ENCODE results near the gene KBTBD13.
"Not testable (repeated sequence)": the region's sequence is repeated elsewhere in the genome, so short reads cannot be mapped to it uniquely, and the experiment has no call there.

Gene KBTBD13

DNA sequence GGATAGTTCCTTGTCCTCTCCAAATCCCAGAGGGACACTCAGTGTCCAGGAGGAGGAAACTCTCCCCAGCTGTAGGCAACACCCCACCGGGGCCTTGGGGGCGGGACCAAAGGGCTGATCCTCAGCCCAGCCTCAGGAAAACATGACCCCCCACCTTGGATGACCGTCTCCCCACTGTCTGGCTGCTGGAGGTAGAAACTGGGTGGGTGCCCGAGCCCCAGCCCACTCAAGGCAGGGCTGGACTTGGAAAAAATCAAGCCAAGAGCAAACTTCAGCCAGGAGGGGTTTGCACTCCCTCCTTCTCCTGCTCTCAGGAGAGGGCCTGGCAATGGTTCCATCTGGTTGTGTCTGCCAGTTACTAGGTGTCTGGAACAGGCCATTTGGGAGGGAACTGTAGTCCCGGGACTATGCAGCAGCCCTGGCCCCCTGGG, 5.2 kb upstream of the KBTBD13 start:
- DNase-seq, result no peak

DNA sequence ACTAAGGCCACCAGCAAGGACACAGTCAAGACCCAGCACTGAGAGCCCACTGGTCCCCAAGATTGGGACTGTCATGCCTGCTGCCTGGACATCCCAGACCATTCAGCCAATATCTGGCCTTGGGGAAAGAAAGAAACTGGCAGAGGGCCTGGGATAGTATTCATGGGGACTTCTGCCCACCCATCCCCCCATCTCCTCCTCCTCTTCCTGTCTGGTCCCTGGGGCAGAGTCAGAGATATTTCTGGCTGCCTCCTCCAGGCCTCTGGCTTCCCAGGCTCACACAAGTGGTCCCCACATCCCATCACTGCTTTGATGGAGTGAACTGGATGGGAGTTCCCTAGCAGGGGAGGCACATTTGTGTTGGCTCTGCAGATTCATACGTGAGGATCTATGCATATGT, 4.5 kb upstream of the KBTBD13 start:
- no peak for DNase-seq

DNA sequence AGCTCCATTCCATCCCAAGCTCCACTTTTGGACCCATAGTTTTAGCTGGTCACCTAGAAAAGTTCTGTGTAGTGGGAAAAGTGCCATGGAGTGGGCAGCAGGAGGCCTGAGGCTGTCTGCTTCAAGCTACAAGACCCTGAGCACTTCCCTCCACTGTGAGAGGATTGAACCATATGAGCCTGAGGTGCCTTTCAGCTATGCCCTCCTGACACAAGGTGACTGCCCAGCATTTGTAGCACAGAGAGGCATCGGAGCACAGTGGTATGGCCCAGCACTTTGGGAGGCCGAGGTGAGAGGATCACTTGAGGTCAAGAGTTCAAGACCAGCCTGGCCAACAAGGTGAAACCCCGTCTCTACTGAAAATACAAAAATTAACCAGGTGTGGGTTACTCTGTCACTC, 3.9 kb upstream of the KBTBD13 start:
- no peak for DNase-seq

DNA sequence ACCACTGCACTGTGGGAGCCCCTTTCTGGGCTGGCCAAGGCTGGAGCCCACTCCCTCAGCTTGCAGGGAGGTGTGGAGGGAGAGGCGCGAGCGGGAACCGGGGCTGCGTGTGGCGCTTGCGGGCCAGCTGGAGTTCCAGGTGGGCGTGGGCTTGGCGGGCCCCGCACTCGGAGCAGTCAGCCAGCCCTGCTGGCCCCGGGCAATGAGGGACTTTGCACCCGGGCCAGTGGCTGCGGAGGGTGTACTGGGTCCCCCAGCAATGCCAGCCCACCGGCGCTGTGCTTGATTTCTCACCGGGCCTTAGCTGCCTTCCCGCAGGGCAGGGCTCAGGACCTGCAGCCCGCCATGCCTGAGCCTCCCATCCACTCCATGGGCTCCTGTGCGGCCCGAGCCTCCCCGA, 1.6 kb upstream of the KBTBD13 start:
- DNase-seq, result not testable (repeated sequence)

DNA sequence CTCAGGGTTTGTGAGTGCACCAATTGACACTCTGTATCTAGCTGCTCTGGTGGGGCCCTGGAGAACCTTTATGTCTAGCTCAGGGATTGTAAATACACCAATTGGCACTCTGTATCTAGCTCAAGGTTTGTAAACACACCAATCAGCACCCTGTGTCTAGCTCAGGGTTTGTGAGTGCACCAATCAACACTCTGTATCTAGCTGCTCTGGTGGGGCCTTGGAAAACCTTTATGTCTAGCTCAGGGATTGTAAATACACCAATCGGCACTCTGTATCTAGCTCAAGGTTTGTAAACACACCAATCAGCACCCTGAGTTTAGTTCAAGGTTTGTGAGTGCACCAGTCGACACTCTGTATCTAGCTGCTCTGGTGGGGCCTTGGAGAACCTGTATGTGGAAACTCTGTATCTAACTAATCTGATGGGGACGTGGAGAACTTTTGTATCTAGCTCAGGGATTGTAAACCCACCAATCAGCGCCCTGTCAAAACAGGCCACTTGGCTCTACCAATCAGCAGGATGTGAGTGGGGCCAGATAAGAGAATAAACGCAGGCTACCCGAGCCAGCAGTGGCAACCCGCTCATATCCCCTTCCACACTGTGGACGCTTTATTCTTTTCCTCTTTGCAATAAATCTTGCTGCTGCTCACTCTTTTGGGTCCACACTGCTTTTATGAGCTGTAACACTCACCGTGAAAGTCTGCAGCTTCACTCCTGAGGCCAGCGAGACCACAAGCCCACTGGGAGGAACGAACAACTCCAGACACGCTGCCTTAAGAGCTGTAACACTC, 745 bp upstream of the KBTBD13 start:
- not testable (repeated sequence) for DNase-seq

DNA sequence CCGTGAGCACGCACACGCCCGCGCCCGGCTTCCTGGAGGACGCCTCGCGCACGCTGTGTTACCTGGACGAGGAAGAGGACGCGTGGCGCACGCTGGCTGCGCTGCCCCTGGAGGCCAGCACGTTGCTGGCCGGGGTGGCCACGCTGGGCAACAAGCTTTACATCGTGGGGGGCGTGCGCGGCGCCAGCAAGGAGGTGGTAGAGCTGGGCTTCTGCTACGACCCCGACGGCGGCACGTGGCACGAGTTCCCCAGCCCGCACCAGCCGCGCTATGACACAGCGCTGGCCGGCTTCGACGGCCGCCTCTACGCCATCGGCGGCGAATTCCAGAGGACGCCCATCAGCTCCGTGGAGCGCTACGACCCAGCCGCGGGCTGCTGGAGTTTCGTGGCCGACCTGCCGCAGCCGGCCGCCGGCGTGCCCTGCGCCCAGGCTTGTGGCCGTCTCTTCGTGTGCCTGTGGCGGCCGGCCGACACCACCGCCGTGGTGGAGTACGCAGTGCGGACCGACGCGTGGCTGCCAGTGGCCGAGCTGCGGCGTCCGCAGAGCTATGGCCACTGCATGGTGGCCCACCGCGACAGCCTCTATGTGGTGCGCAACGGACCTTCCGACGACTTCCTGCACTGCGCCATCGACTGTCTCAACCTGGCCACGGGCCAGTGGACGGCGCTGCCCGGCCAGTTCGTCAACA, 890 bp downstream of the KBTBD13 start:
- no peak for DNase-seq

DNA sequence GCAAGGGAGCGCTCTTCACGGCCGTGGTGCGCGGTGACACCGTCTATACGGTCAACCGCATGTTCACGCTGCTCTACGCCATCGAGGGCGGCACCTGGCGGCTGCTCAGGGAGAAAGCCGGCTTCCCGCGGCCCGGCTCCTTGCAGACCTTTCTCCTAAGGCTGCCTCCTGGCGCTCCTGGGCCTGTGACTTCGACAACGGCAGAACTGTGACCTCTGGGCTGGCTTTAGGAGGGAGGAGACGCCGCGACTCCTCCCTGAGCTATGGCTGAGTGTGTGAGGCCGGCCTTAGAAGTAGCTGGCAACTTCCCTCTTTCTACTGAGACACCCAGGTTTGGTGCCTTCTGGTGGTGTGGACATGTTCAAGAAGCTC, 1.4 kb downstream of the KBTBD13 start:
- DNase-seq, result peak; percentile 62

DNA sequence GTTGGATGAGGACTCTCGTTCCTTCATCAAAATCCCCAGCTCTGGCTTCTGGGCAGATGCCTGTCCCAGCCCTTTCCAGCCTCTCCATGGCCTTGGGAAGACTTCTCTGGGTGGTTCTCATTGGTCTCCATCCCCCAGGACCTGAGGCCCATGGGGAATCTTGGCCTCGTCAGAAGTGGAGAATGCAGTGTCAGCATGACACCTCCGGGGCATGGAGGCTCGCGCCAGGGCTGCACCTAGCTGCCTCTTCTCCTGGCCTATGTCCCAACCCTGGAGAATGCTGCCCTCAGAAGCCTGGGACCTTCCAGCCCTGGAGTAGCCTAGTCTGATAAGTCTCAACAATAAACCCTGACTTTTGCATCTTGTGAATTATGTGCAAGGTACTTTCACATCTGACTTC, 3.0 kb downstream of the KBTBD13 start:
- no peak for DNase-seq

DNA sequence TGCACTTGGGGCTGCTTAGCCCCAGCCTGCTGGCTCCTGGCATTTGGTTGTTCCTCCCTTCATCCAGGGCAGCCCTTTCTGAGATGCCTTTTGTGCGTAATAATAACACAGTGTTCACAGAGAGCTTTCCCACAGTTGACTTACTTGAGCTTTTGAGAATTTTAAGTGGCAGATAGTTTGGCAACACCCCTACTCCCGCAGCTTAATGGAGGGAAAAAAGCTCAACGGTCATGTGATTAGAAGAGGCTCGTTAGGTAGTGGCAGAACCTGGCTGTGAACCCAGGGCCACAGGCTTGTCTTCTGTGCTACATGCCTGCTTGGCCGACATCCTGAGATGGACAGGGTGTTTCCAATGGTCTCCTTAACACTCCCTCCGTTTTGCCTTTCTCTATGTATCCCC, 4.7 kb downstream of the KBTBD13 start:
- DNase-seq, result no peak

DNA sequence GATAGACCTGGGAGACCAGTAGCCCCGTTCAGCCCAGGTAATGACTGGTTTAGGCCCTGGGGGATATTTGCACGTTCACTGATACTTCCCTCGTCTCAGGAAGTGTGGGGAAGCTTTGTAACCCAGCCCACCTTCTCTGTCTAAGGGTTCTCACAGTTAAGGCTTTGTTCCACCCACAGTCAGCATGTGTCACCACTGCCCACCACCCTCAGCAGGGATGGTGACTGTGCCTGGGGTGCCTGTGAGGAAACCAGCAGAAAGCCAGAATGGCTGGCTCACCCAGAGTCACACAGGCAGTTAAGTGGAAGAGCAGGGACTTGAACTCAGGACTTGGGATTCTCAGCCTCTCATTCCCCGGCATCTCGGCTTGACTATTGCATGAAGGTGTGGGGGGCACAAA, 5.2 kb downstream of the KBTBD13 start:
- no peak for DNase-seq

DNA sequence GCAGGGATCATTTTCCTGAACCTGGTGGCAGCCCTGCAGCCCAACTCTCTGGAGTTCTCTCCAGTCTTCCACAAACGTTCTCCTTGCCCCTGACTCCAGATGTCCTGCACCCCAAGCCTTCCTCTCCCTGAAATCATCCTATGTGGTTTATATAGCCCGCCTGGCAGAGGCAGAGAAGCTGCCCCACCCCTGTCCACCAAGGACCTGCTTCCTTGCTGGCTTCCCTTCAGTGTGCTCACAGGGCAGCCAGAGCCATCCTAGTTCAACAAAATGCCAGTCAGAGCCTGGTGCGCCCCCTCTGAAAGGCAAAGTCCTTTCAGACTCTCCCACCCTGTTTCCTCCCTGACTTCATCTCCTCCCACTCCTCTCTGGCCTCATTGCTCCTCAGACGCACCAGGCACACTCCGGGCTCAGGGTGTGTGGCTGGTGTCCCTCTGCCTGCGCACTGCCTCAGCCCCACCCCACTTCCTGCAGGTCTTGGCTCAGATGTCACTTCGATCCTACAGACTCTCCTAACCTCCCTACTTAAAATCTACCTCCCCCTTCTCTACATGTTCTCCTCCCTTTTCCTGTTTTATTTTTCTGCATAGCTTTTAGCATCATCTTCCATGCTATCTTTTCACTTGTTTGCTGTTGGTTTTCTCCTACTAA, 5.9 kb downstream of the KBTBD13 start:
- peak; percentile 39 for DNase-seq

DNA sequence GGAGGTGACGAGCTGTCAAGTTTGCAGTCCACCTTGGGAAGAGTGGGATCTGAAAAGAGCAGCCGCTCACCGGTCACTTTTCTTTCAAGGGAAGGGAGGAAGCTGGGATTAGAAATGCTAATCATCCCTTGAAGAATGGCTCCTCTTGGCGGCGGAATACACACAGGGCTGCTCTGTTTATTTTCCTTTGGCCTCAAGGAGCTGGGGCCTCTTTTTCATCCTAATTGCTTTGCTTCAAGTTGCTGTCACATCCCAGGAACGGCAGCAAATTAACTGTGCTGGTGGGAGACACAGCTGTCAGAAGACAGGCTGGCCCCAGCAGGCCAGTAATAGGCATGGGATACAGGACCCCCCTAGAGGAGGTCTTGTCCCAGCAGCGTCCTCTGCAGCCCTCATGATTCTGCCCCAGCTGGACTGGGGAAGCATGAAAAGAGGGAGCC, 6.7 kb downstream of the KBTBD13 start:
- DNase-seq, result no peak

DNA sequence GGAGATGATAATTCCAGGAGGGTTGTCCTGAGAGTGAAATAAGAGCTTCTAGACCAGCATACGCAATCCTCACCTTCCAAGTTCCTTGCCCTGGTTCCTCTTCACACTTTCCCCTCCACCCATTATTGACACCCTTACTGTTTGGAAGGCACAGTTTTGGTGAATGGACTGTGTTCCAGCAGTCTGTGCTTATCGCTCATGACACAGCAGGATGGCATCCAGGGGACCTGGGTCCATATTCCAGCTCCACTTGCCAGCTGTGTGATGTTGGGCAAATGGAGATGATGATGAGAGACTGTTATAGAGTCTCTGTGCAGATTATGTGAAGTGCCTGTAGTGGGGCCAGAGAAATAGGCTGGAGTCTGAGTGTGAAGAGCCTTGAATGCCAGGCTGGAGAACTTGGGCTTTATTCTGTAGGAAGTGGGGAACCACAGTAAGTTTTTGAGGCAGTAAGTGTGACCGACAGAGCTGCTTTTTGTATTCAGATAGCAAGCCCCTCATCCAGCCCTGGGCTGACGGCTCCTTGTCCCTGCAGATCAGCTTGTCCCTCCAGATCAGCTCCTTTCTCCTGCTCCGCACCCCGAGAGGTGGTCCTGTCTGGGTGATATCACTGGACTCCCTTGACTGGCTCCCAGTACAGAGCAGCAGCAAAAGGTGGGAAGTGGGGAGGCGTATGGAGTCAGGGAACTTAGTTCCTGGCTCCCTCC, 8.1 kb downstream of the KBTBD13 start:
- DNase-seq, result no peak

DNA sequence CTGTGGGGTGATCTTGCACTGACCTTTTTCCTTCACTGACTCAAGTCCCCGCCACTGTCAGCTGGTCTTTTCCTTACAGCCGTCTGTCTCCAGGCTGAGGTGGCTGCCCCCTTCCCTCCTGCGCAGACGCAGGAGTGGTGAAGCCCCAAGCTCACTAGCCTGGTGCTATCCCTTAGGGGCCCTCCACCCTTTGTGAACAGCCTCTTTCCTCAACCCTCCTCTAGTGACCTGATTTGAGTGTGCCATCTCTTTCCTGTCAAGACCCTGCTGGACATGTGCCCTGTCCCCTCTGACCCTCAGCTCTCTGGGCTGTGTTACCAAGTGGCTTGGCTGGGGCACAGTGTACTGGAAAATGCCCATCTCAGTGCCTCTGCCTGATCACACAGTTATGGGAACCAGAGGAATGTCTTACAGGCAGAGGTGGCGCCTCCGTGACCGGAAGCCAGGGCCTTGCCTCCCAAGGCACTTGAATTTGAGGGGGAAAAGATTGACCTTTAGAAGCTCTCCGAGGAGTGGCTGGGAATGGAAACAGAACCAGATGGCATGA, 8.7 kb downstream of the KBTBD13 start:
- no peak for DNase-seq

DNA sequence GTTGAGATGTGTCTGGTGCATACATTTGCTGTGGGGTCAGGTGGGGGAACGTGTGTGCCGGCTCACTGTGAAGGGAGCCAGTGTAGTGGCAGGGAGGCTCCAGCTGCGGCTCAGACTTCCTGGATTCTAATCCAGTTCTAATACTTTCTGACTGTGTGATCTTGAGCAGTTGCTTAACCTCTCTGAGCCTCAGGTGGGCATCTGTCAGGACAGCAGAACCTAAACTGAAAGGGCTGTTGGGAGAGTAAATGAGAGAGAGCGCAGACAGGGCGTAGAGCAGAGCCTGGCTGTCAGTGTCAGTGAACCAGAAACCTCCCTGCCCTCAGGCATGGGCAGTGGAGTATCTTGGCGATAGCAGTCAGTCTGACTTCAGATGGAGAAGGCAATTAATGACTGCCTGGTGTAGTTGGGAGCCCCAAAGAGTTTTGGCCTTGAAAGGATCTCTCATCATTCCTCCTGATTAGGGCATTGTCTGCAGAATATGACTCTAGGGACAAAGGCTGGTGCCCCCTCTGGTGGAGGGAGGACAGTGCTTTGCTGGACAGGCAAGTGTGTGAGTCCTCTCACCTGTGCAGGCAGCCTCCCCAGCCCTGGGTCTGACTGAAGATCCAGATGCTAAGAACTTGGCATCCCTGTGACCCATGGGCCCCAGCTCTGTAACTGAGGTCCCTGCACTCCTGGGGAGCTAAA, 9.6 kb downstream of the KBTBD13 start:
- peak; percentile 19 for DNase-seq

DNA sequence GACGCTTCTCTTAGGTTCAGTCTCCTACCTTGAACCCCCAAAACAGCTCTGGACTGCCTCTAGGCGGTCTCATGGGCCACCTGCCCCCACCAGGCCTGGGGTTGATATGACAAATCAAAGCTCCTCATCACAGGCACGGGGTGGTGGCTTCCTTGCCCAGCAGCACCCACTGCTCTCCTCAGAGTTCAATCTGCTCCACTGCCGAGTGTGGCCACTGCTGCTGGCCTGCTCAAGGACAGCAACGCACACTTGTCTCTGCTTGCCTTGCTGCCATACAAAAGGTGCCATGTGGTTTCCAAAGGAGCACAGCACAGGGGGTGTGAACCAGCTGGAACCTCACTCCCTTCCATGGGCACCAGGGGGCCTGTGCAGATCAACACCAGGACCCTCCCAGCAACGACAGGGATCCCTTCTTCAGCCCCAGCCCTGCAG, 10.2 kb downstream of the KBTBD13 start:
- DNase-seq, result no peak

DNA sequence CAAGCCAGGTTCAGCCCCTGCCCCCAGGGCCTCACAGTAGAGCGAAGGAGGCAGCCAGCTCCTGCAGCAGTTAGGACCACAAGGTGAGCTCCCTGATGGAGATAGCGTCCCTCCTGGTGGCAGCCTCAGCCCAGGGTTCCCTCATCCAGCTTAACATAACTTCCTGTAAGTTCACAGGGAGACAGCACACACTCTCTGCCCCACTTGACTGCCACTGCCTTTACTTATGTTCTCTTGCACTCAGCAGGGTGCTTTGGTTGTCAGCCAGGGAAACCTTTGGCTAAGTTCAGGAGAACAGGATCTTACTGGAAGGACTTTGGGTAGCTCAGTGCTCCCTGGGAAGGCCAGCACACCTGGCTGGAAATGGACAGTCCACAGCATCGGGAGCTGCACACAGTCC, 10.9 kb downstream of the KBTBD13 start:
- no peak for DNase-seq

DNA sequence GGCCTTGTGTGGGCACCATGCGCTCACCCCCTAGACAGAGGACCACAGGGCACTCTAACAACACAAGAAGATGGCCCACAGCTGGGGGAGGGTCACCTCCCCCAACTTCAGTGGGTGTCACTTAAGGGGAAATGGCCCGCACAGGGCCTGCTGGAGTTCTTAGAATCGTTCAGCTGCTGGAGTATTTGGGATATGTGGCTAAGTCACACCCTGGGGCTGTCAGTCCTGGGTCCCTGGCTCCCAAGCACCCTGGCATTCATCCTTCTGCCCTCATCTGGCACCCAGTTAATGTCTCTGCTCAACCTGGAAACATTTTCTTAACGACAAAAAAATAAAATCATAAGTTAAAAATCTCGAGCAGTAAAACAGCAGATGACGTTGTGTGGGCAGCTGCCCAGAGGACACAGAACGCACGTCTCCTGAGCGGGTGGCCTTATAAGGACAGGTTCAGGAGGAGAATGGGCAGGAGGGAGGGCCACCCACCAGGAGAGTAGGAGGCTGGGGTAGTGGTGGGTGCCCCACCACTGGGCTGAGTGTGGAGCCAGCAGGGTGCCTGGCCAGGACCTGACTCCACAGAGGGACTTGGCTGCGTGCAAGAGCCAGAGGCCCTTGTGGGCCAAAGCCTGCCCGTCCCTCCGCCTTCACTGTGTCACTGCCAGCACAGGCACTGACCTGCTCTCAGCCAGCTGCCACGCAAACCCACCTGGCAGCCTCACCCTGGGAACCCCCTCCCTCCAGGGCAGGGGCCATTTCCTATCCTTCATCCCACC, 11.5 kb downstream of the KBTBD13 start:
- DNase-seq, result no peak

DNA sequence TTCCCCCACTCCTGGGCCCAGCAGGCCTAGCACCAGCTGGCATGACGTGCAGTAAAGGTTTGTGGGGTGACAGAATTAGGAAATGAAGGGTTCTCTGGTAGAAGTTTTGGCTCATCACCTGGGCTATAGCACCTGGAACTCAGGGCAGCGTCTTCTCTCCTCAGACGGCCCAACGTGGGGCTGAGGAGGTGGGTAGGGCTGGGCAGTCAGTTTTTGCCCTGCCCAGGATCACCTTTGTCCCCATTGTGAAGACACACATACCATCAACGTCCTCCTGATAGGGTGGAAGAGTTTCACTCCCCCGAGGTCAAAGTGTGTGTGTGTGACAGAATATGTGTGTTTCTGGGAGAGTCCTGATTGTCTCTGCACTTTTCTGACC, 12.1 kb downstream of the KBTBD13 start:
- no peak for DNase-seq

DNA sequence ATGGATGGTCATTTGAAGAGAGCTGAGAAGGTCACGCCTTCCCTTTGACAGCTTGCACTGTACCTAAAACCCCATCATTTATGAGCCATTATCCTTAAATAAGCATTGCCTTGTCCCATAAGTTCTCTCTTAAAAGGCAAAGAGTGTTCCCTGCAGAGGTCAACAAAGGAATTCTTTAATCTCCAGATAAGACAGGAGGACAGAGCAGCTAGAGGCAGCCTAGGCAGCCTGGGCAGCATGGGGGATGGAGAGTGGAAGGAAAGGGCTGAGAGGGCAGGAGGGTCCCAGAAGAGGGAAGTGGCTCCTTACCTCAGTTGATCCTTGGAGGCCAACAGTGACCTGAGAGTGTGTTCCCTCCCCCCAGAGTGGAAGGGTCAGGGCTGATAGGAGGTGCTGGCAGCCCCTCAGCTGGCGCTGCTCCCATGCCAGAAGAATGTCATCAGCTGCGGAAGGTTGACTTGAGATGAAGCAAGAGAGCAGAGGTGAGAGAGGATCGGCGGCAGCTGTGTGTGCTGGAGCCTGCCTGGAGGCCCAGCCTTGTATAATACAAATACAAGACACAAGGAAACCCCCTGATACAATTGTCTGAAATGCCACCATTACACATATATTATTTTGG, 12.8 kb downstream of the KBTBD13 start:
- no peak for DNase-seq
